HG03439 (cell line): ENCODE data around the gene ATP13A1.
"Not testable (repeated sequence)": the region's sequence is repeated elsewhere in the genome, so short reads cannot be mapped to it uniquely, and the experiment has no call there.

ENCODE experiments used
- ATAC-seq: cut with Tn5 transposase; IDR thresholded peaks from one replicate; pipeline ENCODE4 v1.9.1; 2021; ENCODE audit warnings: mild to moderate bottlenecking, moderate library complexity; ENCODE audit not compliant: unreplicated experiment

Gene ATP13A1

GRCh38 chr19:19665420-19665948 is 2.0 kb upstream of the ATP13A1 start:
- ATAC-seq = not testable (repeated sequence)

- ATAC-seq = no peak
These were observed 613 bp downstream of the ATP13A1 start for GRCh38 chr19:19662871-19663255.

DNA sequence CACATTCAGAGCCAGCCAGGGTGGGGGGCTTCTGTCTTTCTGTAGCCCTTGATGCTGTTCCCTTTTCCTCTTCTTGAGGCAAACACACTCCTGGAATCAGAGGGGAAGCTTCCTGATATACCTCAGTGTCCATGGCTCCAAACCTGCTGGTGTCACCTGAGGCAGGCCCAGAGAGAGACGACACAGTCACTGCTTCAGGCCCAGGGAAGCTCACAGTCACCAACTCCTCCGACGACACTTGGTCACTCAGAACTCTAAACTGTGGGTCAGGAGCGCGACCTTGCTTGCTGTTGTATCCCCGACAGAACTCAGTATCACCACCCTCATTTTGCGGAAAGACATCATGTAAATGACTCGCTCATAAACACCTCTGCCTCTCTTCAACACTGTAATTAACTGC is 1.1 kb downstream of the ATP13A1 start:
- ATAC-seq = no peak

GRCh38 chr19:19661675-19662251 is 1.7 kb downstream of the ATP13A1 start:
- ATAC-seq = peak; percentile 35

- no peak for ATAC-seq
These were observed 2.3 kb downstream of the ATP13A1 start for GRCh38 chr19:19661141-19661674.

DNA sequence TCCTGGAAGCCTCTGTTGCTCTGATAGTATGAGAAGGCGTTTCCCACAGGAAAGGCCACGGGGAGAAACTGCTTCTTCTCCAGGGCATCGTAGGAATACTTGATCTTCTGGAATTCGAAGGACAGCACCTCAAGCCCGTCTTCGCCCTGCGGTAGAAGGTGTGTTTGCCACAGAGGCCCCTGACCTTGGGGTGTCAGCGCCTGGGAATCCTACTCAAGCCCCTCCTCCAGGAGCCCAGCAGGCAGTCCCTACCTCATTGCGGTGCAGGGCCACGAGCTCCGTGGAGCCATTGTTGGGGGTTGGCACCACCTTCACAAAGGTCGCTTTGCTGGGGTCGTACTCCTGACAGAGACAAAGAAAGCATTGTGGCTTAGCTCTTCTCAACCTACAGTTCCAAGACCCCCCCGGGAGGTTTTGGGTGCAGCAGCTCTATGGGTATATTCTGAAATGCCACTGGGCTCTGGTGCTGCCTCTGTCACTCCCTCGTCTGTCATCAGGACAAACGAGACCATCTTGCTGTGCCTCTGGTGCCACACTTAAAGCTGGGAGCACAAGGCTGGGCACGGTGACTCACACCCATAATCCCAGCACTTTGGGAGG is 3.7 kb downstream of the ATP13A1 start:
- ATAC-seq = no peak

DNA sequence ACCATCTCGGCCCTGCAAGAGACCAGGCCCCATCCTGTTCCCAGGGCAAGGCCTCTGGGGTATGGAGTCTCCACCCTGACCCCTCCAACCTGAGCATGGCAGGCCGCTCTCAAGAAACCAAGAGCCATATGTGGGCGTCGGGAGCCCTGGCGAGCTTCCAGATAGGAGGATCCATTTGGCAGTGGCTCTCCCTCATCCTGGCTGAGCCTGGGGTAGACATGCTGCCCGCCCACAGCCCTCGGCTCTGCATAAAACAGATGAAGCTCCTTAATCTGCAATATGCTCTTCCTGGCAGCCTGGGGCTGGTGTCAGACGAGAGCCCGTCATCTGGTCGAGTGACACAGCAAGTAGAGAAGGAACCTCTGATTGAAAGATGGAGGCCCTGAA is 6.1 kb downstream of the ATP13A1 start:
- ATAC-seq = no peak

DNA sequence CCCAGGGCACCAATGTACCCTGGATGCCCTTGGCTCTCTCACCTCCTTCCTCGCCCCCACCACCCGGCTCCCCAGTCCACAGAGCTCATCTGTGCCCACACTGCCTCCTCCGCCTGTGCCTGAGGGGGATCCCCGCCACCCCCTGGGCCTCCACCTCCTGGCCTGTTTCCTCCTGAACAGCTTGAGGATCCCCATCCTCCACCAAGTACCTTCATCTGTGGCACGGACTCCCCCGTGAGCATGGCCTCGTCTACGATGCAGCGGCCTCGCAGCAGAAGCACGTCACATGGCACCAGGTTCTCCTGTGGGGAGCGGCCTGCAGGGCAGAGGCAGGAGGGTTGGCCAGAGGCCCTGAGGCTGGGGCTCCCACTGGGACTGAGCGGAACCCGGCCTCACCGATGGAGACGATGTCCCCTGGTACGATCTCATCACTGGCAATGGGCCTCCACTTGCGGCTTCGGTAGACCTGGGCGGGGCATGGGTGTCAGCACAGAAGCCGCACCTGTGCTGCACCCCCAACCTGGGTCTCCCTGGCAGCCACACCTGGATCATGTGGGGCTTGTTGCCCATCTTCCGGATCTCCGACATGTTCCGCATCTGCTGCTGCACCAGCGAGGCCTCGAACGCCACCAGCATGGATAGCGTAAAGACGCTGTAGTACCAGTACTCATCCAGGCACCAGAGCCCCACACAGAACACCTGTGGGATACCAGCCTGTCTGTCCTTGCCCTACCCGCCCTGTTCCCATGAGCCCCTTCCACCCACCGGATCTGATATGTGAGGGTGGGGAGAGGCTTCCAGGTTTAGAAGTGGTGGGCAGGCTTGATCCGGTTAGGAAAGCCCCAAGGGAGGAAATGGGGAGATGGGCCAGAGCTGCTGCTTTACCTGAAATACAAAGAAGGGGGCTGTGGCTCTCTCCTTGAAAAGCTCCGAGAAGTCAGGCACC is 6.8 kb downstream of the ATP13A1 start:
- ATAC-seq = no peak

- no peak for ATAC-seq
These were observed 7.7 kb downstream of the ATP13A1 start for GRCh38 chr19:19655641-19656343.

DNA sequence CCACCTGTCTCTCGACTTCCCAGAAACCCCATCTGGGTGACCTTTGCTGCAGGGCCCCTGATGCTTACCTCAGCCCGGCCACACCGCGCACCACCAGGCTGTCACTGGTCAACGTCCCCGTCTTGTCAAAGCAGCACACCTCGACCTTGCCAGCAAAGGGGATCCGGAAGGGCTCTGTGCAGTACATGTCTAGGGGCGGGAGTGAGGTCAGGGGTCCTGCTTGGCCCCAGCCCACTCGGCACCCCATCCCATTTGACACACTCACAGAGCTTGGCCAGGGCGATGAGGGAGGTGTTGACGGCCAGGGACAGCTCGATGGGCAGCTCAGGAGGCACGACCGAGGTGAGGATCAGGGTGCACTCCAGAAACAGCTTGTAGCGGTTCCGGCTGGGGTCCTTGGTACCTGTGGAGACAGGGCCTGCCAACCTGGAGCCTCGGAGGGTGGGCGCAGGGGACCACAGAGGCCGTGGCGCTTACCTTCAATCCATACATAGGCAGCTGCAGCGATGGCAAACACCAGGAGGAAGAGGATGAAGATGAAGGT is 8.4 kb downstream of the ATP13A1 start:
- no peak for ATAC-seq

GRCh38 chr19:19654441-19654840 is 9.0 kb downstream of the ATP13A1 start:
- ATAC-seq = no peak

DNA sequence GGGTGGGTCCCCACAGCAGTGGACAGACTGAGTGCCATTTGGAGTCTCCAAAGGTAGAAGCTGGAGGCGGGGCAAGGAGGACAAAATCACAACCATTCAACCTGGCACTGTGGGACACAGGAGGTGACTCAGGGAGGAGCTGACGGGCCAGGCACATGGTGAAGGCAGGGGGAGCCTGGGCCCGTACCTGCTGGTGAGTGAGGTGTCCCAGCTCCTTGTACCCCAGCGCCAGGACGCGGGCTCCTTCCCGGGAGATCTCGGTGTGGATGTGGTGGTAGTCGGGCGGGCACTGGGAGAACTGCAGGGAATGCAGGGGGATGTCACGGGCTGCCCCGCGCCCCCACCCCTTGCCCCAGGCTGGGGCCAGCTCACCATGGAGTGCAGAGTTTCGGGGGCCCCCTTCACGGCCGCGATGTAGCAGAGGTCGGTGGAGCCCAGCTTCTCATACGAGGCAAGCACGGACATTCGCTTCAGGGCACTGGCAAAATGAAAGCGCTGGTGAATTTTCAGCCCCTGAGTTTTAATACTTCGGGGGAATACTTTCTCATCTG is 9.8 kb downstream of the ATP13A1 start:
- ATAC-seq = no peak

GRCh38 chr19:19652482-19653295 is 10.8 kb downstream of the ATP13A1 start:
- no peak for ATAC-seq

DNA sequence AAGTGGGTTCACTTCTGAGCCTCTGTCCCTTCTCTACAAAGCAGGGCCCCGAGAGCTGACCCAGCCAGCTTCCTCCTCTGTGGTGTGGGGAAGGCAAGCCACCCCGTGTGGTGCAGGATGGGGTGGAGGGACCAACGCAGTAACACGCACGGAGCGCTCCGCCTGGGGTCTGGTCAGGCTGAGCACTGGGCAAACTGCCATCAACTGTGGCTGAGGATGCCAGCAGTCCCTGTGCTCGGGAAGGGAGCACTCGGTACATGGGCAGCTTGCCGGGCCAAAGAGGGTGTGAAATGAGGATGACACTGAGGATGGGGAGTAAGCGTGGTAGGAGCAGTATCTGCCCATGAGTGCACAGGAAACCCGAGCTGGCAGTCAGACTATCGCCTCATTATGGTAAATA is 12.4 kb downstream of the ATP13A1 start:
- ATAC-seq = no peak

- ATAC-seq = no peak
These were observed 13.1 kb downstream of the ATP13A1 start for GRCh38 chr19:19650331-19650730.

DNA sequence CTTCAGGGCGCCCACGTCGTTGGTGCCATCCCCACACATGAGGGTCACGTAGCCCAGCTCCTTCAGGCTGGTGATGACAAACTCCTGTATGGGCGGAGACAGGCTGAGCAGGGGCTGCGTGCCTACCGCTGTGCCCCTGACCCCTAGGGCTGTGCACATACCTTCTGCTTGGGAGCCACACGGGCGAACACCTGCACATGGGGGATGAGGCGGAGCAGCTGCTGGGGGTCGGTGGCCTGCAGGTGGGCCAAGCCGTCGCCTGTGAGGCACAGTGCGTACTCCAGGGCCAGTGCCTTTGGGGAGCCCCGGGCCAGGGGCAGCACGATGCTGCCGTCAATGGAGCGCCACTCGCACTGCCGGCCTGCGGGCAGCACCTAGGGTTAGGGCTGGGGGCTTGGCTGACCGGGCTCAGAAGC is 13.9 kb downstream of the ATP13A1 start:
- ATAC-seq = no peak

GRCh38 chr19:19649155-19649554 is 14.3 kb downstream of the ATP13A1 start:
- ATAC-seq = no peak

- ATAC-seq = no peak
These were observed 16.2 kb downstream of the ATP13A1 start for GRCh38 chr19:19647037-19647835.
